GM18873 (cell line): ENCODE data around the gene PRKG1.

ENCODE experiments used
- ATAC-seq: cut with Tn5 transposase; IDR thresholded peaks from one replicate; pipeline ENCODE4 v1.9.1; 2021; ENCODE audit warnings: mild to moderate bottlenecking, moderate library complexity, moderate number of reproducible peaks; ENCODE audit not compliant: unreplicated experiment, low FRiP score

The PRKG1 gene

DNA sequence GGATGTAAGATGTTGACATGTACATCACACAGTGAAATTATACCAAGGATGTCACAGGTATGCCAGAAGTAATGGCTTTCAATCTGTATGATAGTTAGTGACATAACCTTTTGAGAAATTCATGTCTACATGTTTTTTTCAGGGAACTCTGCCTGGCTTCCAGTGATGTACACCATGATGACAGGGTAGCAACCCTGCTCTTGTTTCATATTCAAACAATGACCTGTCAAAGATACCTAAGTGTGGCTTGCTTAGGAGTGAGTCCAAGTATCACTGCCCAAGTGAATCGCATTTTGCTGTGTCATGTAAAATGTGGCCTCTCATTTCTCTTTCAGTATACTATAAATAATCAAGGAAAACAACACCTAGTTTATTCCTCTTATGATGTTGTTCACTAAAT lies 1033.9 kb downstream of the PRKG1 start:
- ATAC-seq: no peak

DNA sequence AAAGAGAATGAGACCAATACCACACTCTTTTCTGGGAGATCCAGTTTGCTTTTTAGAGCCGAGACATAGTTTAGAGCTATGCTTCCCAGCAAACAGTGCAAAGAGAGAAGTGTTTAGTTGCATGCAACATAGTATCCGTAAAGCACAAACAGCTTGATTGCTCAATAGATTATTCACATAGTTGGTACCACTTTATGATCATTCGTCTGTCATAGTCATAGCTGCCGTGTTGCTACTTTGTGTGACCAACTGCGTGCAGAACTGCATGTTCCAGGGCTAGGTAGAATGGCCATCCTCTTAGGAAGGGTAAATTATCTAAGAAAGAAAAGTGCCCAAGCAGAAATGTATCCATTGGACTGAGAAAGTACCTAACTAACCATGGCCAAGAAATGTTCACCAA lies 1036.3 kb downstream of the PRKG1 start:
- ATAC-seq: no peak

DNA sequence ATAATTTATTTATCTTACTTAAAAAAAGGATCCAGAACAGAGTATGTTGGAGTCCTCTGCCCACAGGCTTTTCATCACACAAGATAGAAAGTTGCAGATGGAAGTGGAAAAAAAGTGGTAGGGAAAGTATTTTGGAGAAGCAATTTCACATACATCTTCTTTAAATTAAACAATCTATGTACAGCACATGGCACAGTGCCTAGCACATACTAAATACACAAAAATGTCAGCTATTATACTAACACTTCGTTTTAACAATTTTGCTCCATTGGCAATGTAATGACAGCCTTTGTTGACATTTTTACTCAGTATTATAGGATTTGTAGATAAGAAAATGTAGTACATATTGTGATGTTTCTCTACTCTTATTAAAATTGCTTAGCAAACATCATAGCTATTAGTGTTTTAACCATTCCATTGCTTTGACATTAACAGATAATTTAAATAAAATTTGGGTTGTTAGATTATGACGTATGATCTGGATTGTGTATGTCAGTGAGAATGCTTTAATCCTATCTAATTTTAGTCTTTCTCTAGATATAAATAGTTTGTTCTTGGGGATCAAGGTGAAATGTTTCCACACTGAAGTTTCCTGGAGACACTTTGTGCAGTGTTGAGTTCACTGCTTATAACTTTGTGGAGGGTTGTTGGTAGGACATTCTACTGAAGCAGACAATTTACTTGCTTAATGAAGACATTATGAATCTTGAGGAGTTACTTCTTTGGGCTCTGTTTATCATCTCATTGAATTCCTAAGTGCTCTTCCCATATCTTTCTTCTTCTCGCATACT lies 1037.0 kb downstream of the PRKG1 start:
- ATAC-seq: no peak

- no peak for ATAC-seq
Observed at GRCh38 chr10:52115823-52116222, 1041.5 kb downstream of the PRKG1 start.

- no peak for ATAC-seq
Observed at GRCh38 chr10:52119507-52119906, 1045.2 kb downstream of the PRKG1 start.

DNA sequence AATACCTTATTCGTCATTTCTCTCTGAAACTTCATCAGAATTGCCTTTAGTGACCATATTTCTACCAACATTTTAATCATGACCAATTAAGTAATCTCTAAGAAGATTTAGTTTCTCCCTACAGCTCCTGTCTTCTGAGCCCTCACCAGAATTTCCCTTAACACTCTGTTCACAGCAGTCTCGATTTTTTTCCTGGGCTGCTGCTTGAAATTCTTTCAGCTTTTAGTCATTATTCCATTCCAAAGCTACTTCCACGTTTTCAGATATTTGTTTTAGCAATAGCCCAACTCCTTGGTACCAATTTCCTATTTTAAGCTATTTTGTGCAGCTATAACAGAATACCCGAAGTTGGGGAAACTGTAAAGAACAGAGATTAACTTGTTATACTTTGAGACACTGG lies 1047.4 kb downstream of the PRKG1 start:
- no peak for ATAC-seq

DNA sequence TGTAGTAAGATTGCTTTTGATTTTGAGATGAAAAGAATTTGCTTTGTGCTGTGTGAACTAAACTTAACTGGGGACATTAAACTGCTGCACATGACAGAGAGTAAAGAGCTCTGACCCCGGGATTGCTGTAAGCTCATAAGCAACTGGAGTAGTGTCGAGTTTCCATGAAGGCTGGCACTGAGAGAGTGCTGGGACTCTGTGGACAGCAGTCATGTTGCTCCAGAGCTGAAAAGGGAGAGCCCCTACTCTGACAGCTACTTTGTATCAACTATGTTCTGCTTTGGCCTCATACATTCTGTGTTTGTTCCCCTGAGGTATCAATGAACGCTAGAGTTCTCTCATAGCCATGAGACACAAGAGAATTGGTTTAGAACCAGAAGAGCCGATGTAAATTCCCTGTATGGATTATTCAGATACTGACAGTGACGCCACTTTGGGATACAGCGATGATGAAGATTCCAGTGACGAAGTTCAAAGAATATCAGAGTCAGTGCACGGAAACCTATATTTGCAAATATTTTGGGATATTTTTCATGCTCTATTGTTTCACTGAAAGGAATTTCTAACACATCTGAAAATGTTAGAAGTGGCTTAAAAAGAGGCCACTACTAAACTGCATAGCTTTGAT lies 1053.9 kb downstream of the PRKG1 start:
- no peak for ATAC-seq

GRCh38 chr10:52129410-52130178 lies 1055.3 kb downstream of the PRKG1 start:
- no peak for ATAC-seq

DNA sequence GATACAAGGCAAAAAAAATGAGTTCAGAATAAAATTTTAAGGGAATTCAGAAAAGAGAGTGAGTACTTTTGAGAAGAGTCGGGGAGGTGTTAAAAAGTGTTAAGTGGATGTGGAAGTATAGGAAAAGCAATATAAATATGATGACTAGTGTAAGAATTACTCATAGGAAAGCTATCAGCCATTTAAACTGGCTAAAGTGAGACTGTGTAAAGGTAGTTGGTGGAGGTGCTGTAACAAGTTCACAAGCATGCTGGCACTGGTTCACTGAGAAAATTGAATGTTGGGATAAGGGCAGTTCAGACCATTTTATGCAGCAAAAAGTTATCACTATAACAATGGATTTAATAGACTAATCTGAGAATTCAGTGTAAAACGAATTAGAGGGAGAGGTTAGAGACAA lies 1060.8 kb downstream of the PRKG1 start:
- no peak for ATAC-seq

DNA sequence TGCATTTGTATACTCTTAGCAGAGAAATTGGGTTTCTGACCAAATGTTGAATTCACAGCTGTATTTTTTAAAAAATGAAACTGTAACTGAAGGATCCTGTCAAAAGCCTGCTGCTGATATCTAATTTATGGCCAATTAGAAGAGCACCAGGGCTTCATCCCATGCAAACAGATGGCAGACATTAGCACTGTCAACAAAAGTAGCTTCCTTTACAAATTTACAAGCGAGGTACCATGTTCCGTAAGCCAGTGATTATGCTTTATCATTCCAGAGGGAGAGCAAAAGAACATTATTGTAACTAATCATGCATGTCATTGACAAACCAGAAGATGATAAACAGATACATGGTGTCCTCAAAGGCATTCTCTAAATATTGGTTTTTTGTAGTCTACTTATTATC lies 1062.6 kb downstream of the PRKG1 start:
- no peak for ATAC-seq

DNA sequence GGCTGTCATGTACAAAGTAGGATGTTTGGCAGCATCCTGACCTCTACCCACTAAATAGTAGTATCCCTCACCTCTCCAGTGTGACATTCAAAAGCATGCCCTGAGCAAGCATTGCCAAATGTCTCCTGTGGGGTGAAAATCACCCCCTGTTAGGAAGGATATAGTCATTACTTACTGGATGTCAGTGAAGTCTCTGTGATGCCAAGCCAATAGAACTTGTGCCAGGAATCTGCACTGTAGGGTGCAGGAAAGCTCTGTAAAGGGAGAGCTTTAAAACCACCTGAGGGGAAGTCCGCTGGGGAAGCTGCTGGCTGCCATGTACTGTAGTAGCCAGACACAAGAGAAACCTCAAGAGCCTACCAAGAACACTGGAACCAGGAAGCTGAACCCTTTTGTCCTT lies 1069.1 kb downstream of the PRKG1 start:
- ATAC-seq: no peak

DNA sequence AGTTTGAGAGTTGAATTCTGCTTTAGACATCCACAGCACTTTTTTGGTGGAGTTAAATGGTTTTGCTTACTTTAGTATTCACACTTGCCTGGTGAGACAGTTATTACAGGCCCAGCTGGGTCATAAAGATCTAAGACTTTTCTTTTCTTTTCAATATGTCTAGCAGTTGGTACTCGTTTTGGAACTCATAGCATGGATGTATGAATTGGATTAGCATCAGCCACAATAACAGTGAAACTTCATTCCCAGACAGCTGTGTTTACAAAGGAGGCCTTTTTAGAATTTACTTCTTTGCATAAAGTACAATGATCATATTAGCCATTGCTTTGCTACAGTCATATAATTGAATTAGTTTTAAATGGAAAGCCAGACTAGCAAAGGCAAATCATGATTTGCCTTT lies 1071.3 kb downstream of the PRKG1 start:
- no peak for ATAC-seq

DNA sequence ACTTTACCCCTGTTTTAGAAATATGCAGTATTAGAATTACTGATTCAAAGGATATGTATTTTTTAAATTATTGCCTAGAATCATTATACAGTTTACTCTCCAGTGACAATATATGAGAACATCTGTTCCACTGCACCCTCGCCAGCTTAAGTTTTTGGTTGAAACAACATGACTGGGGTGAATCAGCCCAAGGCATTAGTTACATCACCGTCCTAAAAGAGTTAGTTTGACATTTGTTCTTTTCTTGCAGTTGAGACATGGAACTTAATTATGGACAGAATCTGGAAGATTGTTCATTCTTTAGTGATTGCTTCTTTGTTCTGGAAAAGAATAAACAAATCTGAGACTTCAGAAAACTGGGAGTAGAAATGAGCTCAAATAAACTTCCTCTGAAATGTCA lies 1072.5 kb downstream of the PRKG1 start:
- no peak for ATAC-seq

DNA sequence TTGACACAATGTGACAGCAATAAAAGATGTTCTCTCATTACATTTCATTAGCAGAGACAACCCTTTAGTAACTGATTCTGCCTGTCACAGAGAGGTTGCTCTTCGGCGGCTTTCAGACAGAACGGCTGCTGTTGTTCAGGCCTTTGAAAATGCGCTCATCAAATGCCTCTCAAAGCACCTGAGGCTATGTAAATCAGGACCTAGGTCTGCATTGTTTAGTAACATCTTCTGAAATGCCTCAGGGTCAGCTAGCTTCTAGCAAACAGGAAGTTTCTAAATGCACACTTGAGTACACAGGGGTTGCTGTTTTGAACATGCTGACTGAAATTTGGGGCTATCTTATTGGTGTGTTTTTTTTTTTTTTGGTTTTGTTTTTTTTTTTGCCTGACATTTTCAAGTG lies 1096.5 kb downstream of the PRKG1 start:
- no peak for ATAC-seq

- no peak for ATAC-seq
Observed at GRCh38 chr10:52172581-52172980, 1098.3 kb downstream of the PRKG1 start.

DNA sequence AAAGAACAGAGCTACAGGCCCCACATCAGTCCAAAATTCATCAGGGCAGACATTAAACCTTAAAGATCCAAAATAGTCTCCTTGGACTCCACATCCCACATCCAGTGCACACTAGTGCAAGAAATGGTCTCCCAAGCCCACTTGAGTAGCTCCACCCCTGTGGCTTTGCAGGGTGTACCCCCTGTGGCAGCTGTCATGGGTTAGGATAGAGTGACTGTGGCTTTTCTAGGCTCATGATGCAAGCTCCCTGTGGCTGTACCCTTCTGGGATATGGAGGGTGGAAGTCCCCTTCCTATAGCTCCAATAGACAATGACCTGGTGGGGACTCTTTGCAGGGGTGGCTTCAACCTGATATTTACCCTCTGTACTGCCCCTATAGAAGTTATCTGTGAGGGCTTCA lies 1111.0 kb downstream of the PRKG1 start:
- ATAC-seq: no peak

GRCh38 chr10:52187521-52188258 lies 1113.4 kb downstream of the PRKG1 start:
- ATAC-seq: no peak

DNA sequence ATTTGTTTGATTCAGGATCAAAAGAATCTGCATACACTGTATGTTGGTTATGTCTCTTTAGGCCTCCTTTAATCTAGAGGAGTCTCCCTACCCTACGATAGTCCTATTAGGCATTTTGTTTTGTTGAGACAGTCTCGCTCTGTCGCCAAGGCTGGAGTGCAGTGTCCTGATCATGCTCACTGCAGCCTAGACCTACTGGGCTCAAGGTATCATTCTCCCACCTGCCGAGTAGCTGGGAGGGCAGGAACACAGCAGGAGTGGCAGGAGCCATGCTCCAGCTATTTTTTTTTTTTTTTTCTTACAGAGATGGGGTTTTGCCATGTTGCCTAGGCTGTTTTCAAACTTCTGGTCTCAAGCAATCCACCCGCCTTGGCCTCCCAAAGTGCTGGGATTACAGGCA lies 1116.8 kb downstream of the PRKG1 start:
- ATAC-seq: no peak

GRCh38 chr10:52194191-52194590 lies 1119.9 kb downstream of the PRKG1 start:
- no peak for ATAC-seq

- no peak for ATAC-seq
Observed at GRCh38 chr10:52194716-52195115, 1120.4 kb downstream of the PRKG1 start.

DNA sequence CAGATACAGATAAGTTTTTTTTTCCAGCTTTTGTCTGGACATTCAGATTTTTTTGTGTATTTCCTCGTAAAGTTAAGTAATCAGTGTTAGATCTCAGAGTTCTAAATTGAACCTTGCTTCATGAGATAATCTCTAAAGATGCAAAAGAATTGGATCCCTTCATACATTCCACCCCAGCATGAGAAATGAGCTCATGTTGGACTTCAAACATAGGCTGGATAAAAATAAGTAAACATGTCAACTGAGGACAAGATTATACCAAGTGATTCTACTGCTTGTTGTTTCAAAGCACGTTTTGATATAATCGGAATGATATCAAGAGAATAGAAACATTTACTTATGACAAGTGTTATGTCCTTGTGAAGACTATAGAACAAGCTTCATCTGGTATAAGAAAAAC lies 1122.8 kb downstream of the PRKG1 start:
- no peak for ATAC-seq
